ENCODE results near the gene ELP2.

GRCh38 chr18:36194600-36195315 lies 65.1 kb downstream of the ELP2 start:
- TF ChIP-seq CTCF (conservative IDR thresholded peaks at IDR 0.05) (no peak), EZH2 (IDR thresholded peaks at IDR 0.05; ENCODE audit: low read depth) (no peak)
